Activated gamma-delta T cell treated with Interleukin-2 at 50 U/mL for 16 hours (primary cell): ENCODE results near the gene MRPL43.

Experiments
- DNase-seq: peaks from one replicate; pipeline ENCODE4 v3.0.0-alpha.2; 2020

The MRPL43 gene

GRCh38 chr10:101001659-101002035 is 14.3 kb upstream of the MRPL43 start:
- DNase-seq: no peak

GRCh38 chr10:101000915-101001658 is 13.8 kb upstream of the MRPL43 start:
- DNase-seq: no peak

- DNase-seq: no peak
These were observed 13.0 kb upstream of the MRPL43 start for GRCh38 chr10:101000127-101000914.

- DNase-seq: no peak
These were observed 12.4 kb upstream of the MRPL43 start, which contains the start of gene LZTS2 for GRCh38 chr10:100999742-101000126. LZTS2 (plus strand) TSS chr10:100999808; CDS start chr10:101002539, 2,731 bp downstream.

GRCh38 chr10:100998991-100999741 is 11.9 kb upstream of the MRPL43 start:
- DNase-seq: peak; percentile 75

GRCh38 chr10:100998183-100998990 is 11.1 kb upstream of the MRPL43 start:
- DNase-seq: peak; percentile 51

- DNase-seq: peak; percentile 62
These were observed 10.3 kb upstream of the MRPL43 start for GRCh38 chr10:100997360-100998182.

GRCh38 chr10:100996678-100997359 is 9.5 kb upstream of the MRPL43 start:
- peak; percentile 34 for DNase-seq

- DNase-seq: no peak
These were observed 7.9 kb upstream of the MRPL43 start for GRCh38 chr10:100995181-100995580.

- DNase-seq: no peak
These were observed 6.8 kb upstream of the MRPL43 start for GRCh38 chr10:100993986-100994708.

- DNase-seq: no peak
These were observed 1.8 kb upstream of the MRPL43 start for GRCh38 chr10:100989088-100989487.

GRCh38 chr10:100988166-100988565 is 869 bp upstream of the MRPL43 start:
- DNase-seq: no peak

GRCh38 chr10:100987685-100988049 is 370 bp upstream of the MRPL43 start:
- no peak for DNase-seq

- no peak for DNase-seq
These were observed 710 bp downstream of the MRPL43 start for GRCh38 chr10:100986623-100986951.

GRCh38 chr10:100985336-100985735 is 2.0 kb downstream of the MRPL43 start:
- DNase-seq: no peak

GRCh38 chr10:100984672-100985177 is 2.6 kb downstream of the MRPL43 start:
- DNase-seq: no peak

- DNase-seq: no peak
These were observed 3.2 kb downstream of the MRPL43 start for GRCh38 chr10:100983868-100984671.

- DNase-seq: no peak
These were observed 4.1 kb downstream of the MRPL43 start for GRCh38 chr10:100982916-100983830.
